CD4-positive, alpha-beta T cell treated with Interferon alpha-2 for 1 hour (primary cell): ENCODE results near the gene CMTM8.
"Not testable (repeated sequence)": the region's sequence is repeated elsewhere in the genome, so short reads cannot be mapped to it uniquely, and the experiment has no call there.

Source experiments
- DNase-seq, 2 donors: peaks; one replicate each; pipeline ENCODE4 v3.0.0-alpha.2; 2020 to 2022

Gene CMTM8

GRCh38 chr3:32384938-32385337, 146.5 kb downstream of the CMTM8 start:
- DNase-seq: peak in 1 of 2 donors; percentile 72

GRCh38 chr3:32387512-32387911, 149.0 kb downstream of the CMTM8 start:
- DNase-seq: no peak

- DNase-seq: not testable (repeated sequence)
Measured at GRCh38 chr3:32389577-32389976, 151.1 kb downstream of the CMTM8 start.

- DNase-seq: peak; percentile 62 to 77
Measured at GRCh38 chr3:32391643-32392535, 153.4 kb downstream of the CMTM8 start, which contains the start of gene CMTM7. TSS of gene CMTM7 (plus strand) at chr3:32391853. CDS start at chr3:32391907, 54 bp downstream.

GRCh38 chr3:32392536-32393302, 154.2 kb downstream of the CMTM8 start:
- DNase-seq: peak in 1 of 2 donors; percentile 12

GRCh38 chr3:32395496-32395895, 157.0 kb downstream of the CMTM8 start:
- DNase-seq: no peak

- DNase-seq: no peak
Measured at GRCh38 chr3:32397941-32398340, 159.5 kb downstream of the CMTM8 start.

GRCh38 chr3:32398531-32398930, 160.1 kb downstream of the CMTM8 start:
- peak in 1 of 2 donors; percentile 20 for DNase-seq

GRCh38 chr3:32399030-32399620, 160.6 kb downstream of the CMTM8 start:
- peak; percentile 40 to 80 for DNase-seq

- DNase-seq: no peak
Measured at GRCh38 chr3:32401126-32401525, 162.6 kb downstream of the CMTM8 start.

- peak; percentile 54 to 70 for DNase-seq
Measured at GRCh38 chr3:32401556-32402081, 163.1 kb downstream of the CMTM8 start.

GRCh38 chr3:32403663-32404062, 165.2 kb downstream of the CMTM8 start:
- DNase-seq: no peak

GRCh38 chr3:32404714-32405113, 166.2 kb downstream of the CMTM8 start:
- no peak for DNase-seq

GRCh38 chr3:32405155-32405554, 166.7 kb downstream of the CMTM8 start:
- no peak for DNase-seq

- no peak for DNase-seq
Measured at GRCh38 chr3:32405711-32406323, 167.3 kb downstream of the CMTM8 start.

GRCh38 chr3:32406486-32407408, 168.3 kb downstream of the CMTM8 start:
- DNase-seq: no peak

- no peak for DNase-seq
Measured at GRCh38 chr3:32410367-32411246, 172.1 kb downstream of the CMTM8 start.

GRCh38 chr3:32411442-32411841, 173.0 kb downstream of the CMTM8 start:
- DNase-seq: no peak

- no peak for DNase-seq
Measured at GRCh38 chr3:32412887-32413286, 174.4 kb downstream of the CMTM8 start.

- DNase-seq: no peak
Measured at GRCh38 chr3:32413845-32414521, 175.5 kb downstream of the CMTM8 start.
